ENCODE data around the gene TTC28. TPM values are rescaled to one million over a fixed set of nuclear protein-coding genes. Genes with fewer than 3 reads are reported as not detected.

The TTC28 gene
- total RNA-seq, 1 donor from 2014 or later = 23.2 TPM

GRCh38 chr22:28019881-28020861 lies 659.5 kb downstream of the TTC28 start:
- Mint-ChIP-seq H3K9me3 (ENCODE audit: unreplicated experiment) (no peaks in the 10 kb centered on the region), H3K36me3 (ENCODE audit: low read depth, unreplicated experiment) (peaks cover 10% of the 10 kb centered on the region), H3K4me1 (ENCODE audit: low read depth, unreplicated experiment) (peaks cover 16% of the 10 kb centered on the region), H3K27me3 (ENCODE audit: low read depth, unreplicated experiment) (peaks cover 17% of the 10 kb centered on the region), H3K4me3 (ENCODE audit: unreplicated experiment) (peak overlapping the region; percentile 65), H3K27ac (ENCODE audit: unreplicated experiment) (peak overlapping the region; percentile 3)
- Histone ChIP-seq H3K79me2 (ENCODE audit: insufficient read depth, low read length) (no peaks in the 10 kb centered on the region), H3K9me3 (ENCODE audit: insufficient read depth, low read depth, low read length) (no peaks in the 10 kb centered on the region), H3K4me3 (ENCODE audit: insufficient read depth, low read depth, low read length) (no peak overlapping the region), H2AFZ (ENCODE audit: low read depth, low read length) (no peak overlapping the region), H3K4me2 (ENCODE audit: low read length) (peak overlapping the region; percentile 10), H3K36me3 (ENCODE audit: insufficient read depth, low read length) (no peaks in the 10 kb centered on the region), H3K4me1 (ENCODE audit: insufficient read depth, low read length) (peaks cover 4% of the 10 kb centered on the region), H4K20me1 (ENCODE audit: insufficient read depth, low read length) (no peaks in the 10 kb centered on the region), H3K9ac (ENCODE audit: low read length) (no peak overlapping the region), H3K27ac (ENCODE audit: low read depth, low read length) (no peak overlapping the region), H3K27me3 (ENCODE audit: insufficient read depth, low read length) (no peaks in the 10 kb centered on the region)
- TF ChIP-seq CTCF (IDR thresholded peaks at IDR 0.05; ENCODE audit: insufficient read depth, low read depth, low read length) = peak; percentile 90
- TF ChIP-seq EZH2 (IDR thresholded peaks at IDR 0.05; ENCODE audit: insufficient read depth, low read length) = no peak
- DNase-seq (ENCODE audit: low read depth) (peak; percentile 16), FAIRE-seq (no peak)

- Histone ChIP-seq H3K4me1 (ENCODE audit: insufficient read depth, low read length) (peaks cover 4% of the 10 kb centered on the region), H3K79me2 (ENCODE audit: insufficient read depth, low read length) (no peaks in the 10 kb centered on the region), H4K20me1 (ENCODE audit: insufficient read depth, low read length) (no peaks in the 10 kb centered on the region), H3K4me3 (ENCODE audit: insufficient read depth, low read depth, low read length) (no peak overlapping the region), H3K27ac (ENCODE audit: low read depth, low read length) (no peak overlapping the region), H3K27me3 (ENCODE audit: insufficient read depth, low read length) (no peaks in the 10 kb centered on the region), H3K4me2 (ENCODE audit: low read length) (no peak overlapping the region), H3K36me3 (ENCODE audit: insufficient read depth, low read length) (no peaks in the 10 kb centered on the region), H3K9me3 (ENCODE audit: insufficient read depth, low read depth, low read length) (no peaks in the 10 kb centered on the region), H2AFZ (ENCODE audit: low read depth, low read length) (no peak overlapping the region), H3K9ac (ENCODE audit: low read length) (no peak overlapping the region)
- H3K27ac Mint-ChIP-seq (ENCODE audit: unreplicated experiment) = no peak overlapping the region
- no peaks in the 10 kb centered on the region for H3K9me3 Mint-ChIP-seq (ENCODE audit: unreplicated experiment)
- H3K36me3 Mint-ChIP-seq (ENCODE audit: low read depth, unreplicated experiment) = peaks cover 5% of the 10 kb centered on the region
- TF ChIP-seq EZH2 (IDR thresholded peaks at IDR 0.05; ENCODE audit: insufficient read depth, low read length) = no peak
- DNase-seq (ENCODE audit: low read depth) (peak; percentile 14), FAIRE-seq (no peak)
- H3K4me1 Mint-ChIP-seq (ENCODE audit: low read depth, unreplicated experiment) = peaks cover 16% of the 10 kb centered on the region
- H3K4me3 Mint-ChIP-seq (ENCODE audit: unreplicated experiment) = no peak overlapping the region
- peaks cover 11% of the 10 kb centered on the region for H3K27me3 Mint-ChIP-seq (ENCODE audit: low read depth, unreplicated experiment)
Measured at GRCh38 chr22:28019360-28019759, 660.3 kb downstream of the TTC28 start.

- H3K27me3 Mint-ChIP-seq (ENCODE audit: low read depth, unreplicated experiment) = peaks cover 7% of the 10 kb centered on the region
- no peak overlapping the region for H3K4me2 ChIP-seq (ENCODE audit: low read length)
- H3K79me2 ChIP-seq (ENCODE audit: insufficient read depth, low read length) = no peaks in the 10 kb centered on the region
- H3K9ac ChIP-seq (ENCODE audit: low read length) = no peak overlapping the region
- TF ChIP-seq EZH2 (IDR thresholded peaks at IDR 0.05; ENCODE audit: insufficient read depth, low read length) = no peak
- no peak for TF ChIP-seq CTCF (IDR thresholded peaks at IDR 0.05; ENCODE audit: insufficient read depth, low read depth, low read length)
- no peak for FAIRE-seq
- H3K4me1 ChIP-seq (ENCODE audit: insufficient read depth, low read length) = peaks cover 4% of the 10 kb centered on the region
- no peaks in the 10 kb centered on the region for H3K9me3 Mint-ChIP-seq (ENCODE audit: unreplicated experiment)
- H3K9me3 ChIP-seq (ENCODE audit: insufficient read depth, low read depth, low read length) = no peaks in the 10 kb centered on the region
- DNase-seq (ENCODE audit: low read depth) = no peak
- no peaks in the 10 kb centered on the region for H3K36me3 ChIP-seq (ENCODE audit: insufficient read depth, low read length)
- no peak overlapping the region for H3K4me3 Mint-ChIP-seq (ENCODE audit: unreplicated experiment)
- no peak overlapping the region for H2AFZ ChIP-seq (ENCODE audit: low read depth, low read length)
- no peak overlapping the region for H3K27ac ChIP-seq (ENCODE audit: low read depth, low read length)
- H3K27me3 ChIP-seq (ENCODE audit: insufficient read depth, low read length) = no peaks in the 10 kb centered on the region
- peaks cover 16% of the 10 kb centered on the region for H3K4me1 Mint-ChIP-seq (ENCODE audit: low read depth, unreplicated experiment)
- H4K20me1 ChIP-seq (ENCODE audit: insufficient read depth, low read length) = no peaks in the 10 kb centered on the region
- H3K27ac Mint-ChIP-seq (ENCODE audit: unreplicated experiment) = no peak overlapping the region
- no peak overlapping the region for H3K4me3 ChIP-seq (ENCODE audit: insufficient read depth, low read depth, low read length)
- peaks cover 2% of the 10 kb centered on the region for H3K36me3 Mint-ChIP-seq (ENCODE audit: low read depth, unreplicated experiment)
Measured at GRCh38 chr22:28018461-28018927, 661.1 kb downstream of the TTC28 start.
